ENCODE measurements around the gene ZNF132.
A peak's percentile ranks its signal among the peaks of the same experiment; 100 is the strongest.
"Not testable (repeated sequence)": the region's sequence is repeated elsewhere in the genome, so short reads cannot be mapped to it uniquely, and the experiment has no call there.

Gene ZNF132

DNA sequence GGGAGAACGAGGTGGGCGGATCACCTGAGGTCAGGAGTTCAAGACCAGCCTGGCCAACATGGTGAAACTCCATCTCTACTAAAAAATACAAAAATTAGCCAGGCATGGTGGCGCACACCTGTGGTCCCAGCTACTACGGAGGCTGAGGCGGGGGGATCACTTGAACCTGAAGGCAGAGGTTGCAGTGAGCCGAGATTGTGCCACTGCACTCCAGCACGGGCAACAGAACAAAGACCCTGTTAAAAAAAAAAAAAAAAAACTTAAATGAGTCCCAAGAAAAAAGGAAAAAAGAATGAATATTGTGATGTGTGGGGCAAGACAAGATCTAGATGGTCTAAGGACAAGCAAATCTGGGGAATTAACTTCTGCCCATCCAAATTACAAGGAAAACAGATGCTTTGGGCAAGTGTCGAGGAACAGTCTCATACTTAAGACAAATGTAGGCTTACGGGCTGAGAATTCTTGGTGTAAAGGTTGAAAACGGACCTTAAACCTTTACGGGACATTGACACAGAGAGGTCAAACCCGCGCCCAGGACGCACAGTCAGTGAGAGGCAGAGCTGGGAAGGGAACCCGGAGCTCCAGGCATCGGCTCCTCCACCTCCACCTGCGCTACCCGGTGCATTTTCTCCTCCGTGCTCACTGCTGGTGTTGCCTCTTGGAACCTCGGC is 26.3 kb upstream of the ZNF132 start:
- FAIRE-seq (no peak), DNase-seq (ENCODE audit: insufficient read length) (no peak)
- no peak for TF ChIP-seq TAF1 (IDR thresholded peaks at IDR 0.05; ENCODE audit: borderline replicate concordance, low read depth, low read length)

DNA sequence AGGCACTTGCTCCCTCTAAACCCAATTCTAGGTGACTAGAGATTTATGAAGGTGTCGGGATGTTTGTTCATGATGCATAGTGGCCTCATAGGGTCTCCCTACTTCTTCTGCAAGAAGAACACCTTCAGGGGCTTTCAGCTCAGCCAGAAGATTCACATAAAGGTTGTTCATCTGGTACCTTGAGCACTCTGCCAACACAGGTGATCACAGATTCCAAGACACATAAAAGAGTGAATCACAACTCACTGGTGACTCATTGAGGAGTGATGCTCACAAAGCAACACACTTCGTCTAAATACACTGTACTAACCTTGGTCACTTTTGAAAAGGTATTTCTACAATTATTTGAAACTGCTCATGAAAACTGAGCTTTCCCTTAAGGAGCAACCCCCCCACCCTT is 20.1 kb upstream of the ZNF132 start:
- no peak for DNase-seq (ENCODE audit: insufficient read length)
- TF ChIP-seq TAF1 (IDR thresholded peaks at IDR 0.05; ENCODE audit: borderline replicate concordance, low read depth, low read length) (no peak), POLR2AphosphoS5 (IDR thresholded peaks at IDR 0.05; ENCODE audit: low read depth, low read length) (no peak), POLR2A (IDR thresholded peaks at IDR 0.05; ENCODE audit: low read depth, low read length) (no peak)
- no peak for FAIRE-seq

GRCh38 chr19:58456111-58456510 is 16.2 kb upstream of the ZNF132 start:
- FAIRE-seq (no peak), DNase-seq (ENCODE audit: insufficient read length) (no peak)
- TF ChIP-seq TAF1 (IDR thresholded peaks at IDR 0.05; ENCODE audit: borderline replicate concordance, low read depth, low read length) (no peak), POLR2AphosphoS5 (IDR thresholded peaks at IDR 0.05; ENCODE audit: low read depth, low read length) (no peak), POLR2A (IDR thresholded peaks at IDR 0.05; ENCODE audit: low read depth, low read length) (no peak)

- no peak for DNase-seq (ENCODE audit: insufficient read length)
- TF ChIP-seq POLR2AphosphoS5 (IDR thresholded peaks at IDR 0.05; ENCODE audit: low read depth, low read length) (no peak), TAF1 (IDR thresholded peaks at IDR 0.05; ENCODE audit: borderline replicate concordance, low read depth, low read length) (no peak), POLR2A (IDR thresholded peaks at IDR 0.05; ENCODE audit: low read depth, low read length) (no peak)
- FAIRE-seq = no peak
Measured at GRCh38 chr19:58455306-58455705, 15.4 kb upstream of the ZNF132 start.

DNA sequence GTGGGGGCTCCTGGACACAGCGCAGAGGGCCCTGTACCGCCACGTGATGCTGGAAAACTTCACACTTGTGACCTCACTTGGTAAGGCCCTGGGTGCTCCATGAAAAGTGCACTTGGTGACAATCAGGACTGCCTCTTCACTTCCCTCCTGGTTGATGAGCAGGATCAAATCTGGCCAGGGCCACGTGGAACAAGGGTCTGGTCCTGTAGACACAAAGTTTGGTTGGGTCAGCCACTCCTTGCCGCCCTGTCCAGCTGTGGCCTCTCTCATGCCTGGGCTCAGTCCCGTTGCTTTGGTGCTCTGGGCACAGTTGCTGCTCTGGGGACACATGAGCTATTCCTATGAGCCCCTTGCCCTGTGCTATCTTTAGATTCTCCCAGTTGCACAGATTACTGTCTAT is 13.8 kb upstream of the ZNF132 start:
- no peak for DNase-seq (ENCODE audit: insufficient read length)
- no peak for FAIRE-seq
- TF ChIP-seq POLR2A (IDR thresholded peaks at IDR 0.05; ENCODE audit: low read depth, low read length) (no peak), POLR2AphosphoS5 (IDR thresholded peaks at IDR 0.05; ENCODE audit: low read depth, low read length) (no peak), TAF1 (IDR thresholded peaks at IDR 0.05; ENCODE audit: borderline replicate concordance, low read depth, low read length) (no peak)

DNA sequence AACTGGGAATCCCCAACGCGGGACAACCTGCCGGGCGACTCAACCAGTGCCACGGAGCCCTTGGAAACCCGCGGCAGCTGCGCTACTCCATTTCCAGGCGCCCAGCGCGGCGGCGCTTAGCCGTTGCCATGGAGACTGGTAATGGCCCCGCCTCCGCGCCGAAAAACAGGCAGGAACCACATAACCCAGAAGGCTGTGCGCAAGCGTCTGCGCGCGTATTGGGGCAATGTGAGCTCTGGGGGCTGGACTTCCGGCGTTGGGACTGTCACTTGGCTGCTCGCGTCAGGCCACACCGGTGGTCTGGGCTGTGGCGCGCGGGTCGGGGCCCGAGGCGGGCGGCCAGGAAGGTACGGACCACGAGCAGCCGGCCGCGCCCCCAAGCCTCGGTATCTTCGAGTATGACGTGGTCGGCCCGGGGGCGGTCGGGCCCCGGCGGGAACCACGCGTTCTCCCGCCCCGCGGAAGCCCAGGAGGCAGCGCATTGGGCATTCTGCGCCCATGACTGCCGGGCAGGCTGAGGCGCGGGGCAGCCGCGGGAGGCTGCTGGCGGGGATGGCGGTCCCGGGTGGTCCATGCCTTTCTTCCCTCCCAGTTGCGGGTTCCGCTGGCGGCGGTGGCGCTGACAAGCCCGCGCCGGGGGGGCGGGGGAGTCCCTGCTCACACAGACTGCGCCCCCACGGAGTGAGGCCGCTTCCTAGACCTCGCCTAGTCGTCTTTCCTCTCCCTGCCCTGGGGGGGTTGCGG is 11.6 kb upstream of the ZNF132 start, which contains the start of gene ZNF324B:
ZNF324B (plus strand) TSS at position 265 of the 744 bp plus-strand sequence. CDS start 2,080 bp downstream, outside the sequence.
- peak; percentile 45; the same call in 1 of the 2 replicates for TF ChIP-seq POLR2AphosphoS5 (IDR thresholded peaks at IDR 0.05; ENCODE audit: low read depth, low read length)
- TF ChIP-seq POLR2A (IDR thresholded peaks at IDR 0.05; ENCODE audit: low read depth, low read length) = peak; percentile 66; the same call in 1 of the 2 replicates
- TF ChIP-seq TAF1 (IDR thresholded peaks at IDR 0.05; ENCODE audit: borderline replicate concordance, low read depth, low read length) = 0 out of 2 replicates have a peak, but pooled peaks have one; percentile 19
- DNase-seq (ENCODE audit: insufficient read length) (peak; percentile 98), FAIRE-seq (peak; percentile 89)

- no peak for FAIRE-seq
- DNase-seq (ENCODE audit: insufficient read length) = no peak
- TF ChIP-seq POLR2AphosphoS5 (IDR thresholded peaks at IDR 0.05; ENCODE audit: low read depth, low read length) (no peak), POLR2A (IDR thresholded peaks at IDR 0.05; ENCODE audit: low read depth, low read length) (no peak), TAF1 (IDR thresholded peaks at IDR 0.05; ENCODE audit: borderline replicate concordance, low read depth, low read length) (no peak)
Measured at GRCh38 chr19:58450856-58451357, 11.0 kb upstream of the ZNF132 start.

DNA sequence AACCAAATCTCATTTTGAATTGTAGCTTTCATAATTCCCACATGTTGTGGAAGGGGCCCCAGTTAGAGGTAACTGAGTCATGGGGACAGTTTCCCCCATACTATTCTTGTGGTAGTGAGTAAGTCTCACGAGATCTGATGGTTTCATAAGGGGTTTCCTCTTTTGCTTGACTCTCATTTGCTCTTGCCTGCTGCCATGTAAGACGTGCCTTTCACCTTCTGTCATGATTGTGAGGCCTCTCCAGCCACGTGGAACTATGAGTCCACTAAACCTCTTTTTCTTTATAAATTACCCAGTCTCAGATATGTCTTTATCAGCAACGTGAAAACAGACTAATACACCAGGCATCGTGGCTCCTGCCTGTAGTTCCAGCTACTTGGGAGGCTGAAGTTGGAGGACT is 10.0 kb upstream of the ZNF132 start:
- FAIRE-seq; DNase-seq (ENCODE audit: insufficient read length): not testable (repeated sequence)

DNA sequence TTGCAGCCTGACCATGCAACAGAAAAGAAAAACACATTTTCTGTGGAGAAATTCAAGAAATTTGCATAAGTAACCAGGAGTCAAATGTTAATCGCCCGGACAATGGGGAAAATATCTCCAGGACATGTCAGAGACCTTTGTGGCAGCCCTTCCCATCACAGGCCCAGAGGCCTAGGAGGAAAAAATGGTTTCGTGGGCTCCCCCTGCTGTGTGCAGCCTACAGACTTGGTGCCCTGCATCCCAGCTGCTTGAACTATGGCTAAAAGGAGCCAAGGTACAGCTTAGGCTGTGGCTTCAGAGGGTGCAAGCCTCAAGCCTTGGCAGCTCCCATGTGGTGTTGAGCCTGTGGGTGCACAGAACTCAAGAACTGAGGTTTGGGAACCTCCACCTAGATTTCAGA is 8.9 kb upstream of the ZNF132 start:
- DNase-seq (ENCODE audit: insufficient read length); FAIRE-seq: not testable (repeated sequence)

- not testable (repeated sequence) for DNase-seq (ENCODE audit: insufficient read length); FAIRE-seq
Measured at GRCh38 chr19:58442986-58443385, 3.0 kb upstream of the ZNF132 start.

DNA sequence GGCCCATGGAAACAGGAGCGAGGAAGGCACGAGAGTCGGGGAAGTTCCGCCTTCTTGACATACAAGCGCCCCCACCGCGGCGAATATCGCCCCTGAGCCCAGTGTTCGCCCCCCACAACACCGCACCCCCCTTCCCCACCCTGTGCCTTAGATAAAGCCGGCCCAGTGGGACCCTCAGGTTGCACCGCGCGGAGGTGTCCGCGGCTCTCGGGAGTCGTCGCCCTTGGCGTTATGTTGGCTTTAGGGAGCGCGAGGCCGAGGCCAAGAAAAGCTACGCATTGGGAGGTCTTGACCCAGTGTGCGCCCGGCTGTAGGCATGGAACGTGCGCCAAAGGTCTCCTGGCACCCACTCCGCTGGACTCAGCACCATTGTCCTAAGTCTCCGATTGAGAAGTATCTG is 603 bp upstream of the ZNF132 start:
- no peak for DNase-seq (ENCODE audit: insufficient read length)
- no peak for FAIRE-seq
- TF ChIP-seq TAF1 (IDR thresholded peaks at IDR 0.05; ENCODE audit: borderline replicate concordance, low read depth, low read length) (no peak), POLR2AphosphoS5 (IDR thresholded peaks at IDR 0.05; ENCODE audit: low read depth, low read length) (no peak), POLR2A (IDR thresholded peaks at IDR 0.05; ENCODE audit: low read depth, low read length) (no peak)

DNA sequence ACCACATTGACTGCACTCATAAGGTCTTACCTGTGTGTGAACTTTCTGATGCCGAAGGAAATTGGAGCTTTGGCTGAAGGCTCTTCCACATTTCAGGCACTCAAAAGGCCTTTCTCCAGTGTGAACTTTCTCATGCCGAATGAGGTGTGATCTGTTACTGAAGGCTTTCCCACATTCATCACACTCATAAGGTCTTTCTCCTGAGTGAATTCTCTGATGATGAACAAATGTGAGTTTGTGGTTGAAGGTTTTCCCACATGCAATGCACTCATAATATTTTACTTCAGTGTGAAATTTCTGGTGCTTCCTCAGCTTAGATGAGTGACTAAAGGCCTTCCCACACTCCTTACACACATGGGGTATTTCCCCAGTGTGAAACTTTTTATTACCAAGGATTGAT is 5.7 kb downstream of the ZNF132 start:
- no peak for FAIRE-seq
- TF ChIP-seq TAF1 (IDR thresholded peaks at IDR 0.05; ENCODE audit: borderline replicate concordance, low read depth, low read length) (no peak), POLR2AphosphoS5 (IDR thresholded peaks at IDR 0.05; ENCODE audit: low read depth, low read length) (no peak), POLR2A (IDR thresholded peaks at IDR 0.05; ENCODE audit: low read depth, low read length) (no peak)
- DNase-seq (ENCODE audit: insufficient read length) = no peak

Data from GM12892 (cell line).